Measurements from ENCODE around the gene SEPTIN2.

- TF ChIP-seq TEAD4 (IDR thresholded peaks at IDR 0.05) (no peak), CREB1 (IDR thresholded peaks at IDR 0.05; ENCODE audit: low read depth) (no peak), USF1 (IDR thresholded peaks at IDR 0.05) (no peak), RAD21 (IDR thresholded peaks at IDR 0.05; ENCODE audit: low read depth) (no peak), FOXM1 (IDR thresholded peaks at IDR 0.05; ENCODE audit: borderline replicate concordance, low read depth) (no peak), MAX (IDR thresholded peaks at IDR 0.05) (no peak), EP300 (IDR thresholded peaks at IDR 0.05; ENCODE audit: borderline replicate concordance) (no peak), EGR1 (IDR thresholded peaks at IDR 0.05) (no peak), REST (IDR thresholded peaks at IDR 0.05; ENCODE audit: low read depth) (no peak), YY1 (IDR thresholded peaks at IDR 0.05; ENCODE audit: low read depth) (no peak), TCF12 (IDR thresholded peaks at IDR 0.05; ENCODE audit: low read depth) (no peak), ZBTB7A (IDR thresholded peaks at IDR 0.05; ENCODE audit: low read depth) (no peak), TAF1 (IDR thresholded peaks at IDR 0.05; ENCODE audit: low read depth) (no peak)
Observed at GRCh38 chr2:241289597-241289996, 26.1 kb upstream of the SEPTIN2 start.

All from Ishikawa (cell line).